Measurements from ENCODE around the gene VPS25. TPM values are rescaled to one million over a fixed set of nuclear protein-coding genes. Genes with fewer than 3 reads are reported as not detected.

Gene VPS25
- total RNA-seq, 3 donors from 2014 or later (not counting 1 experiment from before 2014, with no cell fraction given), result 39.9 to 46.4 (median 41.5) TPM

- H3K4me1 ChIP-seq (ENCODE audit: control insufficient read depth, insufficient read depth, low read length), result peaks cover 8% of the 10 kb centered on the region
- H3K27ac ChIP-seq (ENCODE audit: low read length), result no peak overlapping the region
- WGBS (ENCODE audit: insufficient coverage), result 24% methylated on average over 9 of the region's 9 CpGs
- Mint-ChIP-seq H3K27me3 (ENCODE audit: low read depth in 2 of 2) (peaks cover 47 to 55% of the 10 kb centered on the region in 2 donors), H3K9me3 (no peaks in the 10 kb centered on the region), H3K27ac (no peak overlapping the region), H3K36me3 (no peaks in the 10 kb centered on the region), H3K4me1 (peaks cover 0 to 18% of the 10 kb centered on the region in 2 donors), H3K4me3 (no peak overlapping the region)
- peaks cover 37% of the 10 kb centered on the region for H3K27me3 ChIP-seq (ENCODE audit: control insufficient read depth, insufficient read depth, low read length)
- no peaks in the 10 kb centered on the region for H3K9me3 ChIP-seq (ENCODE audit: control insufficient read depth, insufficient read depth, low read length)
- peaks cover 12% of the 10 kb centered on the region for H3K36me3 ChIP-seq (ENCODE audit: control insufficient read depth, insufficient read depth, low read length)
- no peak overlapping the region for H3K4me3 ChIP-seq (ENCODE audit: low read length)
- ATAC-seq, result no peak
- TF ChIP-seq CTCF (IDR thresholded peaks at IDR 0.05), result no peak
- intact Hi-C loops (cut with micrococcal nuclease), result no loop called here
- DNase-seq, result no peak
These were observed 10.0 kb downstream of the VPS25 start for GRCh38 chr17:42783062-42783790.

- H3K9me3 Mint-ChIP-seq, result no peaks in the 10 kb centered on the region
- peaks cover 7% of the 10 kb centered on the region for H3K36me3 ChIP-seq (ENCODE audit: control insufficient read depth, insufficient read depth, low read length)
- H3K27me3 ChIP-seq (ENCODE audit: control insufficient read depth, insufficient read depth, low read length), result peaks cover 37% of the 10 kb centered on the region
- no peak overlapping the region for H3K4me3 Mint-ChIP-seq
- TF ChIP-seq CTCF (IDR thresholded peaks at IDR 0.05), result no peak
- H3K27ac ChIP-seq (ENCODE audit: low read length), result no peak overlapping the region
- peaks cover 0 to 18% of the 10 kb centered on the region in 2 donors for H3K4me1 Mint-ChIP-seq
- no peak overlapping the region for H3K4me3 ChIP-seq (ENCODE audit: low read length)
- peaks cover 49 to 58% of the 10 kb centered on the region in 2 donors for H3K27me3 Mint-ChIP-seq (ENCODE audit: low read depth in 2 of 2)
- H3K27ac Mint-ChIP-seq, result no peak overlapping the region
- no peaks in the 10 kb centered on the region for H3K36me3 Mint-ChIP-seq
- no peak for DNase-seq
- 14% methylated on average over 22 of the region's 22 CpGs for WGBS (ENCODE audit: insufficient coverage)
- peaks cover 8% of the 10 kb centered on the region for H3K4me1 ChIP-seq (ENCODE audit: control insufficient read depth, insufficient read depth, low read length)
- intact Hi-C loops (cut with micrococcal nuclease), result no loop called here
- H3K9me3 ChIP-seq (ENCODE audit: control insufficient read depth, insufficient read depth, low read length), result no peaks in the 10 kb centered on the region
- ATAC-seq, result no peak
These were observed 10.5 kb downstream of the VPS25 start for GRCh38 chr17:42783791-42784138.

- Histone ChIP-seq H3K4me3 (ENCODE audit: low read length) (no peak overlapping the region), H3K27ac (ENCODE audit: low read length) (no peak overlapping the region), H3K4me1 (ENCODE audit: control insufficient read depth, insufficient read depth, low read length) (peaks cover 8% of the 10 kb centered on the region), H3K27me3 (ENCODE audit: control insufficient read depth, insufficient read depth, low read length) (peaks cover 37% of the 10 kb centered on the region), H3K9me3 (ENCODE audit: control insufficient read depth, insufficient read depth, low read length) (no peaks in the 10 kb centered on the region), H3K36me3 (ENCODE audit: control insufficient read depth, insufficient read depth, low read length) (peaks cover under 1% of the 10 kb centered on the region)
- Mint-ChIP-seq H3K4me1 (peaks cover 0 to 16% of the 10 kb centered on the region in 2 donors), H3K27ac (no peak overlapping the region), H3K4me3 (no peak overlapping the region), H3K27me3 (ENCODE audit: low read depth in 2 of 2) (peaks cover 49 to 61% of the 10 kb centered on the region in 2 donors), H3K9me3 (no peaks in the 10 kb centered on the region), H3K36me3 (no peaks in the 10 kb centered on the region)
- no peak for TF ChIP-seq CTCF (IDR thresholded peaks at IDR 0.05)
- WGBS (ENCODE audit: insufficient coverage), result 15% methylated on average over 22 of the region's 25 CpGs
- ATAC-seq, result no peak
- intact Hi-C loops (cut with micrococcal nuclease), result no loop called here
- DNase-seq, result no peak
These were observed 11.2 kb downstream of the VPS25 start for GRCh38 chr17:42784409-42784808.

Data from natural killer cell (primary cell).